GM19193 (cell line): Measurements from ENCODE around the gene KAZN.

ENCODE experiments used
- POLR2A ChIP-seq: IDR thresholded peaks from 4 replicates; pipeline ENCODE4 v1.6.1; 2011; ENCODE audit not compliant: insufficient read depth, insufficient read length; ENCODE audit errors: extremely low read depth

Gene KAZN

DNA sequence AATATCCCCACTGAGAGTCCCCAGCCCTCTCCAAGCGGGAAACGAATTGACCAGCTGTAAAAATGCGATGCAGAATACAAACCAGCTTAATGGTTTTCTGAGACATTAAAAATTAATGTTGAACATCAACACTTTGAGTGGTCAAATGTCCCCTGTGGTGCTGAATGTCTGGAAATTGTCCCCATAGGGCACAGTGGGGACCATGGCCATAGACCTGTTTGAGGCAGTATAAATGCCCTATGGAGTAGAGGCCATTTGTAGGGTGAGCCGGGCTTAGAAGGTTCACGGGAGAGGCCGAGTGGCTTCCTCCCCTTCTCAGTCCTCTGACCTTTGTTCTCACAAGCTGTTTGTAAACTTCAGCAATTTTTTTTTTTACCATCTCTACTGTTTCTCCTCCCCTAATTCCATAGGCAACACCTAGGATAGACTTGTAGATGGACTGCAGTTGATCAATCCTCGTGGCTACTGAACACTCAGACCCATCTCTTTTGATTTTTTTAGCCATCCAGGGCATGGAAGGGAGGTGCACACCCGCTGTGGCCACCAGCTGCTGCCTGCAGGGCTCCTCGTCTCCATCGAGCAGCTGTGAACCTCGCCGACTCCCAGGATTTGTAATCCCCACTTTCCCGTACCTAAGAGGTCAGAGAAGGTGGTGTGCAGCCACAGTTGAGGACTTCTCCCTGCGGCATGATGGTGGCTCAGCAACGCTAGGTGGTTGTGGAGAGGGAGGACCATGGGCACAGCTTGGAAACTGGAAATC is 41.0 kb downstream of the KAZN start:
- TF ChIP-seq POLR2A, result no peak

DNA sequence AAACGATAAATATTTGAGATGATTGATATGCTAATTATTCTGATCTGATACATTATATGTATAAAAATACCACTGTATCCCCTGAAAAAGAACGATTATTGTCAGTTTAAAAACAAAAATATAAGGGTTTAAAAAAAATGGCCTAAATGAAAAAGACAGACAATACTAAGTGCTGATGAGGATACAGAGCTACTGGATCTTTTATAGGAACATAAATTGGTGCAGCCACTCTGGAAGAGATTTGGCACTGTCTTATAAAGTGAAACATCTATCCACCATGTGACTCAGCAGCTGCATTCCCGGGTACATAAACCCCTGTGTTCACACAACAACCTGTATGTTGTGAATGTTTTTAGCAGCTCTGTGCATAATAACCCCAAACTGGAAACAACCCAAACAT is 44.2 kb downstream of the KAZN start:
- TF ChIP-seq POLR2A, result no peak

DNA sequence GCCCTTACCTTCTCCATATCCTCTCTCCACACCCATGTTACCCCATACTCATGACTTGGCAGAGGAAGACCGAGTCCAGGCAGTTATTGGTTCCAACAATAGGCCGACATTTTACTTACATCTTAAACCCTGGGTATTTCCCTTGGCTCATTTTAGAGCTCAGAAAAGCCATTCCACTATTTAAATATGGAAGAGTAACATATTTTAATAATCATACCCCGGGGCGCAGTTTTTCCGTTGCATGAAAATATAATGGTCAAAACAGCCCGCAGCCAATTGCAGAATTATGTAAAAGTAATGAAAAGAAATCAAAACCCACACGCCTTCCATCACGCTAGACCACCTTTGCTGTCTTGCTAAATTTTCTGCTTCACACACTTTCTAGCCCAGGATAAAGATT is 48.5 kb downstream of the KAZN start:
- TF ChIP-seq POLR2A, result no peak

DNA sequence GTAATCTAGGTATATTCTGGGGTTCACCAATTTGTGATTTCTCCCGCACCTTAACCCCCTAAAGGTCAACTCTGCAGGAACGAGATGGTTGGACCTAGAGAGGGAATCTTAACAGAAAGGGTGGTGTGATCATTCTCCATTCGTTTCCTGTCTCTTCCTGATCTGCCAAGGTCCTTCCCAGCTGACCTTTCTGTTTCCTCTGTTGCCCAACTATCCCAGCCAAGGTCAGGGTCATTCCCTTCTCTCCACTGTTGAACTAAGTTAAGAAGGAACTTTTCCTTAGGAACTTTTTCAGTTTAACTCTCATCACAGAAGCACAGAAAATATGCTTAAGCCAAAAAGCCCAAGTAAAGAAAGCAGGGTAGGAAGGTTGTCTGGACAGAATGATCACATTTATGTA is 49.3 kb downstream of the KAZN start:
- TF ChIP-seq POLR2A, result no peak

DNA sequence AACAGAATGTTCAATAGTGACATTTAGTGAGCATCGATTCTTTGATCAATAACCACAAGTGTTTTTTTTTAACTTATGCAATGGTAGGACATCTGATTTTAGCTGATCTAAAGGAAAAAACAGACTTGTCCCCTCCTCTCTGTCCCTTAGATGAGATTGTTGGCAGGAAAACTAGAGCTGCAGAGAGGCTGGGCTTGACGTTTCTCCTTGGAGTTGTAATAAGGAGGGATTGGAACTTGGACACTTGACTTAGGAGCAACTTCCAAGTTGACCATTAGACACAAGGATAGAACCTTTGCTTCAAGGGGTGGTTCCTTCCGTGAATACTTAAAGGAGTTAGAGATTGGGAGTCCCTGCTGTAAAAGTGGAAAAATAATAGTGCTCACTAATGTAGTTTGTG is 49.9 kb downstream of the KAZN start:
- no peak for TF ChIP-seq POLR2A

DNA sequence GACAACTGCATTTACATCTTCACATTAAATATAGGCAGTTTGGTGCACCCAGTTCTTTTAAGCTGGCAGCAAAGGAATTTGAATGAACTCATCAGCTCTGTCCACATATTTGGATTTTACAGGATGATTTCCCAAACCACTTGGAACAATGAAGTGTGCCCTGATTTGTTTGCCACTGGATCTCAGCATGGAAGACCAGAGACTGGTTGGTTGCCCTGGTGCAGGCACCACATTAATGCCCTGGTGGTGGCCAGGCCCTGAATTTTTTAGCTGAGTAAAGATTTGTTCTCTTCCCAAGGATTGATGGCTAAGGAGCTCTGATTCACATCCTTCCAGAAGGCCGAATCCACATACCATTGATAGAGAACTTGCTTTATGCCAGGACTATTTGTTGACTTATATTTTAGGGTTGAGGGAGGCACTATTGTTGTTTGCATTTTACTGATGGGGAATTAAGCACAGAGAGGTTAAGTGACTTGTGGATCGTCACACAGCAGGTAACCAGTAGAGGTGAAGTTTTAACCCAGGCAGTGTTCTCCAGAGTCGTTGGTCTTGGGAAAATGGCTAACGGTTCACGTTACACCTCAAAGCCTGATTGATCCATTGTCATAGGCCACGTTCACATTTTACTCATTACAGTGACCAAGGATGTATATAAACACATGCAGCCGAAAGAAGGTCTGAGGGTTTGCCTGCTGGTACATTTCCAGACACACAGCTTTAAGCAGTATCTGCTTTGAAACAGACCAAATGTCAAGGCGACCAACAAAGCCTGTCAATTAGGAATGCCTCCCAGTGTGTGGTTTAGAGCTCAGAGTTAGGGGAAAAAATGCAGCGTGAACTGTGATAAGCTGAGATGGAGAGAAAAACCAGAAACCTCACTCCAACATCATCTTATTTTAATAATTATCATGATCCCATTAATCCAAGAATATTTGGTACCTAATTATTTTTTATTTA is 50.7 kb downstream of the KAZN start:
- TF ChIP-seq POLR2A, result no peak

DNA sequence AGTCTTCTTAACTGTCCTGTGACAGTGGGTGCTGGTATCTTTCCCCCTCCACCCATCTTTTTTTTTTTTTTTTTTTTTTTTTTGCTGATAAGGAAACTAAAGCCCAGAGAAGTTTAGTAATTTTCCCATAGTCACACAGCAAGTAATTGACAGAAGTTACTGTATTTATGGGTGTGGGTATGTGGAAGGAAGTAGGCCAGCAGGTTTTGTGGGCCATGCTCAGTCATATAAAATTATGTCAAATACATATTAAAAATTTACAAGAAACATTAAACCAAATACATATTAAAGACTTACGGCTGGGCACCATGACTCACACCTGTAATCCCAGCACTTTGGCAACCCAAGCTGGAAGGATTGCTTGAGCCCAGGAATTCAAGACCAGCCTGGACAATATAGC is 51.5 kb downstream of the KAZN start:
- TF ChIP-seq POLR2A, result no peak

DNA sequence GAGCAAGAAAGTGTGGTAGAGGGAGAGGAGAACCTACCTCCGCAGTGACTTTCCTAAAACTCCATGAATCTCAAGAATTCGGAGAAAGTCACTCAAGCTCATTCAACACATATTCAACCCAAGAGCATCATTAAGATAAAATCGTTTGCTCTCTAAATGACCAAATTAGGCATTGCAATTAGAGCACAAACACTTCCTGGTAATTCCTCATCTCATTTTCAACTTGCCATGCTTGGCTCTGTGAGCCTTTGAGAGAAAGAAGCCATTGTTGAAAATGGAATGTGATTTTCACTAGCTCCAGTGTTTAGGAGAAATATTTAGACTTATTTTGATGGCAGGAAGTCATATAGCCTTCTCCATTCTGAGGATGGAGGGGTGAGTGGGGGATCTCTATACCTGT is 52.5 kb downstream of the KAZN start:
- TF ChIP-seq POLR2A, result no peak

DNA sequence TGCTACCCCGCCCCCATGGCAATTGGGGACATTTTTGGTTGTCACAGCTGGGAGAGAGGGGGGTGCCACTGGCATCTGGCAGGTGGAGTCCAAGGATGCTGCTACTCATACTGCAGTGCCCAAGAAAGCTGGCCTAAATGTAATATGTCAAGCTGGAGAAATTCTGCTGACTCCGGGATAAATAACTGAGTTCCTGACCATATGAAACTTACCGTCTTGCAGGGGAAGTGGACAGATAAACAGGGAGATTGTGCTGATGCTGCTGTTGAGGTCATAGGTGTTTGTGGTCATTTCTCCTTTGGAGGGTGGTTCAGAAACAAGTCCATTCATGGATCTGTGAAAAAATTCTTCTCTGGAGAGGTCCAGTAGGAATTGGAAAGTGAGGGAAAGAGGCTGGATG is 54.4 kb downstream of the KAZN start:
- no peak for TF ChIP-seq POLR2A

DNA sequence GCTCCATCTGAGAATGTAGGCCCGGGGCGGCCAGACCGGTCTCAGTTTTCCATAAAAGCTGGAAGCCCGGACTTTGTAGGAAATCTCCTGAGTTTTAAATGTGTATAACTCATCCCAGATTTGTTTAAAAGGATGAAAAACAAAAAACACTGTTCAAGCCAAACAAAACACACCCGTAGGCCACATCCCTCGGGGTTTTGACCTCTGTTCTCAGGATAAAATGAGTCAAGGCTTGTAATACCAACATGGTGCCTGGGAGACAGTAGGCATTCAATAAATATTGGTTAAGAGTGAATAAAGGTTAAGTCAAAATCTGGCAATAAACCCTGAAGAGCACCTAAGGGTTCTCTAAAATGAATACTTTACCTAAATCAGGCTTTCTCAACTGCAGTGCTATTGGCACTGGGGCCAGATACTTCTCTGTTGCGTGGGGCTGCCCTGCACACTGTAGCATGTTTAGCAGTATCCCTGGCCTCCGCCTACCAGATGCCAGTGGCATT is 55.0 kb downstream of the KAZN start:
- TF ChIP-seq POLR2A, result no peak

DNA sequence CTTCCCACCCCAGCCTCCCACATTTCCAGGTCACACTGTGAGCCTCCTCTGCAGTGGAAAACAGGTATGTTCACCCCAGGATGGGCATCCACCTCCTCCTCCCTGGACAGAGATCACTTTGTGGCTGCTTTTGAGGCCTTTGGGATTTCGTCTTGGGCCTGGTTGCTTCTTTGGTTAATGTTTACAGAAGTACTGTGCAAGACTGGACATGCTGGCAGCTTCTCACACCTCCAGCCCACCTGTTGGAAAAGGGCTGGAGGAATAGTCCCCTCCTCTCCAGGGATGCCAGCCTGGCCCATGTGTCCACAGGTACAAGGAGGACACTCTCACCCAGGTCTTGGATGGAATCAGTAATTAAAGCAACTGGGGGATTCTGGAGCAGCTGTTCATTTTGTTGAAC is 56.1 kb downstream of the KAZN start:
- TF ChIP-seq POLR2A, result no peak

DNA sequence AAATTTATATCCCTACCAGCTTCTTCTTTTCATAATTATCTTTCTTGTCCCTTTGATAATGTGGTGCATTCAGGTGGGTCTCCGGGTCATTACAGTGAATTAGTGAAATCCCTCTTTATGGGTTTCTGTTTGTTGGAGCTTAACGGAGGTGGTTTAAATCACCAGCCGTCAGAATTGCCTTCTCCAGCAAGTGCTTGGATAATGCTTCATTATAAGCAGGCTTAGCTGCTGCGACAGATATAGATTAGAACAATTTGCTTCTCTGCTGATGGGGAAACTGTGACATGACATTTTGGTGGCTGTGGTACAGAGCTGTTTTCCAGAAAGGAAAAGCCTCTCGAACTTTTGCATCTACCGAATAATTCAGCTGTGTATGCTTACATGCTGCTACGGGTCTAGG is 56.9 kb downstream of the KAZN start:
- no peak for TF ChIP-seq POLR2A

DNA sequence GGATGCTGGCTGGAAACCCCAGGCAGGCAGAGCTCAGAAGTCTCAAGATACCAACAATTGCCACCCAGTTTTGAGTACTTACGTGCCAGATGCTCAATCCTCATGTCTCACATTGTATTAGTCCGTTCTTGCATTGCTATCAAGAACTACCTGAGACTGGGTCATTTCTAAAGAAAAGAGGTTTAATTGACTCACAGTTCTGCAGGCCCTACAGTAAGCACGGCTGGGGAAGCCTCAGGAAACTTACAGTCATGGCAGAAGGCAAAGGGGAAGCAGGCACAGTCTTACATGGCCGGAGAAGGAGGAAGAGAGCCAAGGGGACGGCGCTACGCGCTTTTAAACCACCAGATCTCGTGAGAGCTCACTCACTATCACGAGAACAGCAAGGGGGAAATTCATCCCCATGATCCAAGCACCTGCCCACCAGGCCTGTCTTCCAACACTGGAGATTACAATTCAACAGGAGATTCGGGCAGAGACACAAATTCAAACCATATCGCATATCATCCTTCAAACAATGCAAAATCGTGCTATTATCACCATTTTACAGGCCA is 58.0 kb downstream of the KAZN start:
- no peak for TF ChIP-seq POLR2A

DNA sequence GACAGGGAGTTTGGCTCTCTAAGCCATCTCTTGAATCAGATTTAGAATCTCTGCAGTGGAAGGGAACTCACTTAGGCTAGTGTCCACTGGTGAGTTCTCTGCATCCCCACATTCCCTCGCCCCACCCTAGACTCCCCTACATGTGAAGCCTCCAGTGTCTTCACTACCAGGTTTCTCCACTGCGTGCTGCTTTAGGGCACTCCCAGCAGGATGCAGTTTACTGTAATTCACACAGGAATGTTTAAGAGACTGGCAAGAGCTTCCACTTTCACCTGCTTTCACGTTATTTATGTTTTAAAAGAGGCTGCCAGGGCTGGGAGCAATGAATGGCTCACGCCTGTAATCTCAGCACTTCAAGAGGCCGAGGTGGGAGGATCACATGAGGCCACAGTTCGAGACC is 60.2 kb downstream of the KAZN start:
- TF ChIP-seq POLR2A, result no peak

DNA sequence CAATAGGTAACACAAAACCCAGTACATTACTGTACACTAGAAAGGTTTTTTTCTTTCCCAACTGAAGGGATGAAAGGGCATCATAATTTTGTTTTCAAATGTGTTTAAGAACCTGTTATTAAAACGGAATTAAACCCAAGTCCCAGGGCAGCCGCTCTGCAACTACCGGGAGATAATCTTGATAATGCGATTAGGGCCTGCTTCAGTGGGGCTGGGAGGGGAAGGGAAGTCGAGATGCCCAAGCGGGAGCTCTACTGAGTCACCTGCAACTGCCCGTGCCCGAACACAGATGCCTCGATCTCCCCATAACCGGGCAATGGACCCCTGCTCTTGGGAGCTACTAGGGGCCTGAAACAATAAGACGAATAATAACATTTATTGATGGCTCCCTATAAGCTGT is 61.4 kb downstream of the KAZN start:
- TF ChIP-seq POLR2A, result no peak
